Right lobe of liver (tissue), 4 donors: ENCODE results near the gene USP48.
"Not testable (repeated sequence)": the region's sequence is repeated elsewhere in the genome, so short reads cannot be mapped to it uniquely, and the experiment has no call there.

ENCODE experiments used
- POLR2A ChIP-seq: fragments of 450-650 bp; IDR thresholded peaks from one replicate; pipeline ENCODE4 v1.6.1; 2017; ENCODE audit warnings: antibody characterized with exemption, mild to moderate bottlenecking
- TF ChIP-seq, protein P1 (sequence below), 4 donors: fragments of 200-600 bp in 3 of 4; fragments of 450-650 bp in 1 of 4; IDR thresholded peaks; one replicate each; pipeline versions ENCODE4 v1.5.1 to v1.8.0; 2016 to 2022; ENCODE audit warnings: antibody characterized with exemption in 4 of 4, mild to moderate bottlenecking in 2 of 4
- donor health status: DM: no; HTN: no; CAD: no.
- donor health status: DM: no; HTN: no; CAD: no.
- donor health status: DM: no; HTN: yes; CAD: no.

DNA sequence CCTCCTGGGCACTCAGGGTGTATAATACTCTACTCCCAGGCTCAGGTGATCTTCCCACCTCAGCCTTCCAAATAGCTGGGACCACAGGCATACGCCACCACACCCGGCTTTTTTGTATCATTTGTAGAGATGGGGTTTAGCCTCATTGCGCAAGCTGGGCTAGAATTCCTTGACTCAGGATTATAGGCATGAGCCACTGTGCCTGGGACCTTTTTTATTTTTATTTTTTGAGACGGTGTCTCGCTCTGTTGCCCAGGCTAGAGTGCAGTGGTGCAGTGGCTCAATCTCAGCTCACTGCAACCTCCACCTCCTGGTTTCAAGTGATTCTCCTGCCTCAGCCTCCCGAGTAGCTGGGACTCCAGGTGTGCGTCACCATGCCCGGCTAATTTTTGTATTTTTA lies 15.8 kb downstream of the USP48 start:
- TF ChIP-seq, protein P1, sequence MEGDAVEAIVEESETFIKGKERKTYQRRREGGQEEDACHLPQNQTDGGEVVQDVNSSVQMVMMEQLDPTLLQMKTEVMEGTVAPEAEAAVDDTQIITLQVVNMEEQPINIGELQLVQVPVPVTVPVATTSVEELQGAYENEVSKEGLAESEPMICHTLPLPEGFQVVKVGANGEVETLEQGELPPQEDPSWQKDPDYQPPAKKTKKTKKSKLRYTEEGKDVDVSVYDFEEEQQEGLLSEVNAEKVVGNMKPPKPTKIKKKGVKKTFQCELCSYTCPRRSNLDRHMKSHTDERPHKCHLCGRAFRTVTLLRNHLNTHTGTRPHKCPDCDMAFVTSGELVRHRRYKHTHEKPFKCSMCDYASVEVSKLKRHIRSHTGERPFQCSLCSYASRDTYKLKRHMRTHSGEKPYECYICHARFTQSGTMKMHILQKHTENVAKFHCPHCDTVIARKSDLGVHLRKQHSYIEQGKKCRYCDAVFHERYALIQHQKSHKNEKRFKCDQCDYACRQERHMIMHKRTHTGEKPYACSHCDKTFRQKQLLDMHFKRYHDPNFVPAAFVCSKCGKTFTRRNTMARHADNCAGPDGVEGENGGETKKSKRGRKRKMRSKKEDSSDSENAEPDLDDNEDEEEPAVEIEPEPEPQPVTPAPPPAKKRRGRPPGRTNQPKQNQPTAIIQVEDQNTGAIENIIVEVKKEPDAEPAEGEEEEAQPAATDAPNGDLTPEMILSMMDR (IDR thresholded peaks at IDR 0.05), result not testable (repeated sequence)
- not testable (repeated sequence) for TF ChIP-seq POLR2A
